Thyroid gland (tissue), 4 donors: ENCODE results near the gene FAM168B. TPM values are rescaled to one million over a fixed set of nuclear protein-coding genes. Genes with fewer than 3 reads are reported as not detected.

Experiments
- DNase-seq, 2 donors: peaks; one replicate each; pipeline ENCODE4 v3.0.0-alpha.2; 2019
- H3K27ac ChIP-seq, 3 donors: fragments of 200-600 bp; sonication (generic); 1 replicate in 2 of 3; 2 replicates in 1 of 3; pipeline ENCODE4 v1.5.1; 2016 to 2019; ENCODE audit warnings: mild to moderate bottlenecking in 1 of 3, moderate library complexity in 1 of 3
- H3K27me3 ChIP-seq: fragments of 200-600 bp; sonication (generic); one replicate; pipeline ENCODE4 v1.5.1; 2019
- H3K36me3 ChIP-seq, 2 donors: fragments of 200-600 bp; sonication (generic); one replicate each; pipeline ENCODE4 v1.5.1; 2016 to 2019
- H3K4me1 ChIP-seq, 2 donors: fragments of 200-600 bp; sonication (generic); one replicate each; pipeline ENCODE4 v1.5.1; 2017 to 2019
- H3K4me3 ChIP-seq, 3 donors: fragments of 200-600 bp; sonication (generic); replicated peaks in 1 of 3; 1 replicate in 2 of 3; 2 replicates in 1 of 3; pipeline ENCODE4 v1.5.1; 2016; ENCODE audit warnings: mild to moderate bottlenecking in 1 of 3
- H3K9me3 ChIP-seq: fragments of 200-600 bp; sonication (generic); one replicate; pipeline ENCODE4 v1.5.1; 2017
- CTCF ChIP-seq, 6 experiments: fragments of 200-600 bp in 3 of 6; fragments of 450-650 bp in 3 of 6; sonication (generic) in 3 of 6; IDR thresholded peaks; one replicate each; pipeline ENCODE4 v1.5.1; 2016 to 2019; ENCODE audit warnings: antibody characterized with exemption in 6 of 6, mild to moderate bottlenecking in 2 of 6, inconsistent platforms in 1 of 6, moderate library complexity in 1 of 6
- POLR2A ChIP-seq, 2 donors: fragments of 450-650 bp; IDR thresholded peaks; one replicate each; pipeline ENCODE4 v1.6.1; 2017; ENCODE audit warnings: antibody characterized with exemption in 2 of 2, mild to moderate bottlenecking in 2 of 2, moderate library complexity in 1 of 2
- WGBS, 2 donors: methylation state at CpG; one replicate each; pipeline ENCODE4 v1.1.5; 2017; 5-methylcytosine and 5-hydroxymethylcytosine counted together
- intact Hi-C: fragments of 100-400 bp; cut with DNase I; formaldehyde crosslinking; loops from one replicate; pipeline ENCODE4 v1.15.1; 2023
- total RNA-seq, 4 donors: library from RNA; depleted of rRNA; stranded (reverse); fragments of >200 nt; gene quantifications; one replicate each; pipeline ENCODE4 v1.2.3, GENCODE V29; 2016

The FAM168B gene
- total RNA-seq, 4 donors from 2014 or later = 110 to 156 (median 146) TPM

- no peak for TF ChIP-seq CTCF (IDR thresholded peaks at IDR 0.05)
- no peak for TF ChIP-seq POLR2A (IDR thresholded peaks at IDR 0.05)
- H3K27me3 ChIP-seq = no peaks in the 10 kb centered on the region
- no peak overlapping the region for H3K4me3 ChIP-seq
- H3K4me1 ChIP-seq = peaks cover 1 to 4% of the 10 kb centered on the region in 2 donors
- H3K27ac ChIP-seq = no peak overlapping the region
- 91 to 97% methylated on average over 8 of the region's 8 CpGs for WGBS, 2 donors
- intact Hi-C loops = no loop called here
- no peaks in the 10 kb centered on the region for H3K9me3 ChIP-seq
- DNase-seq = no peak
- peaks cover 52 to 59% of the 10 kb centered on the region in 2 donors for H3K36me3 ChIP-seq
Observed at GRCh38 chr2:131050896-131051295, 42.4 kb downstream of the FAM168B start.

GRCh38 chr2:131049150-131049718 is 44.0 kb downstream of the FAM168B start:
- H3K4me3 ChIP-seq = no peak overlapping the region
- no peaks in the 10 kb centered on the region for H3K27me3 ChIP-seq
- H3K4me1 ChIP-seq = no peaks in the 10 kb centered on the region
- no peak for DNase-seq
- 94 to 95% methylated on average over 7 of the region's 7 CpGs for WGBS, 2 donors
- H3K9me3 ChIP-seq = no peaks in the 10 kb centered on the region
- TF ChIP-seq POLR2A (IDR thresholded peaks at IDR 0.05) (no peak), CTCF (IDR thresholded peaks at IDR 0.05) (no peak)
- intact Hi-C loops = no loop called here
- H3K27ac ChIP-seq = no peak overlapping the region
- peaks cover 38 to 46% of the 10 kb centered on the region in 2 donors for H3K36me3 ChIP-seq

GRCh38 chr2:131048641-131049040 is 44.6 kb downstream of the FAM168B start:
- no peak for DNase-seq
- Histone ChIP-seq H3K4me3 (no peak overlapping the region), H3K9me3 (no peaks in the 10 kb centered on the region), H3K4me1 (no peaks in the 10 kb centered on the region), H3K27me3 (no peaks in the 10 kb centered on the region), H3K36me3 (peaks cover 34 to 43% of the 10 kb centered on the region in 2 donors), H3K27ac (no peak overlapping the region)
- WGBS, 2 donors = 89 to 94% methylated on average over 6 of the region's 6 CpGs
- intact Hi-C loops = no loop called here
- TF ChIP-seq POLR2A (IDR thresholded peaks at IDR 0.05) = no peak
- no peak for TF ChIP-seq CTCF (IDR thresholded peaks at IDR 0.05)

- TF ChIP-seq POLR2A (IDR thresholded peaks at IDR 0.05) (no peak), CTCF (IDR thresholded peaks at IDR 0.05) (no peak)
- peaks cover 0 to 2% of the 10 kb centered on the region in 2 donors for H3K4me1 ChIP-seq
- no peak overlapping the region for H3K4me3 ChIP-seq
- intact Hi-C loops = no loop called here
- no peak overlapping the region for H3K27ac ChIP-seq
- 86 to 90% methylated on average over 11 of the region's 11 CpGs for WGBS, 2 donors
- DNase-seq = no peak
- H3K36me3 ChIP-seq = peaks cover 34 to 43% of the 10 kb centered on the region in 2 donors
- no peaks in the 10 kb centered on the region for H3K9me3 ChIP-seq
- no peaks in the 10 kb centered on the region for H3K27me3 ChIP-seq
Observed at GRCh38 chr2:131047920-131048560, 45.2 kb downstream of the FAM168B start.

GRCh38 chr2:131046918-131047652 is 46.2 kb downstream of the FAM168B start:
- DNase-seq = peak; percentile 45 to 58
- Histone ChIP-seq H3K27me3 (no peaks in the 10 kb centered on the region), H3K9me3 (no peaks in the 10 kb centered on the region), H3K4me1 (peaks cover 0 to 11% of the 10 kb centered on the region in 2 donors), H3K27ac (no peak overlapping the region), H3K36me3 (peaks cover 27 to 33% of the 10 kb centered on the region in 2 donors), H3K4me3 (no peak overlapping the region)
- 86 to 90% methylated on average over 17 to 18 of the region's 18 CpGs for WGBS, 2 donors
- intact Hi-C loops = no loop called here
- TF ChIP-seq CTCF (IDR thresholded peaks at IDR 0.05) (no peak), POLR2A (IDR thresholded peaks at IDR 0.05) (no peak)
